Epidermal melanocyte (primary cell): ENCODE results near the gene CBR4.
A peak's percentile ranks its signal among the peaks of the same experiment; 100 is the strongest.
"Not testable (repeated sequence)": the region's sequence is repeated elsewhere in the genome, so short reads cannot be mapped to it uniquely, and the experiment has no call there.

Source experiments
- DNase-seq: peaks from one replicate; pipeline ENCODE4 v3.0.0; 2011; ENCODE audit warnings: low spot score; ENCODE audit not compliant: insufficient read length

Gene CBR4

GRCh38 chr4:169010125-169011023 lies at the start of gene CBR4:
Gene CBR4, minus strand, starts transcription at chr4:169010255. Its CDS starts 166 bp downstream, at chr4:169010089.
- peak; percentile 79 for DNase-seq

- DNase-seq: no peak
These were observed 49.5 kb upstream of the CBR4 start for GRCh38 chr4:169059306-169060211.

GRCh38 chr4:169058312-169058711 lies 48.3 kb upstream of the CBR4 start:
- DNase-seq: no peak

GRCh38 chr4:169054879-169055278 lies 44.8 kb upstream of the CBR4 start:
- no peak for DNase-seq

GRCh38 chr4:169052594-169052945 lies 42.5 kb upstream of the CBR4 start:
- DNase-seq: no peak

GRCh38 chr4:169051761-169052593 lies 41.9 kb upstream of the CBR4 start:
- DNase-seq: no peak

GRCh38 chr4:169050881-169051760 lies 41.1 kb upstream of the CBR4 start:
- no peak for DNase-seq

- DNase-seq: no peak
These were observed 40.2 kb upstream of the CBR4 start for GRCh38 chr4:169050284-169050683.

GRCh38 chr4:169048868-169049414 lies 38.9 kb upstream of the CBR4 start:
- DNase-seq: no peak

- DNase-seq: no peak
These were observed 37.9 kb upstream of the CBR4 start for GRCh38 chr4:169047956-169048355.

GRCh38 chr4:169045862-169046584 lies 36.0 kb upstream of the CBR4 start:
- no peak for DNase-seq

GRCh38 chr4:169044714-169045447 lies 34.8 kb upstream of the CBR4 start:
- no peak for DNase-seq

GRCh38 chr4:169042608-169043007 lies 32.6 kb upstream of the CBR4 start:
- no peak for DNase-seq

GRCh38 chr4:169040559-169041261 lies 30.7 kb upstream of the CBR4 start:
- no peak for DNase-seq

GRCh38 chr4:169039251-169039954 lies 29.3 kb upstream of the CBR4 start:
- DNase-seq: peak; percentile 87

- DNase-seq: no peak
These were observed 27.5 kb upstream of the CBR4 start for GRCh38 chr4:169037506-169037905.

- DNase-seq: not testable (repeated sequence)
These were observed 26.0 kb upstream of the CBR4 start for GRCh38 chr4:169035871-169036620.
